CD4-positive, alpha-beta T cell treated with Interleukin-10 for 1 hour (primary cell): ENCODE results near the gene LENG1.
"Not testable (repeated sequence)": the region's sequence is repeated elsewhere in the genome, so short reads cannot be mapped to it uniquely, and the experiment has no call there.

Source experiments
- DNase-seq: peaks from one replicate; pipeline ENCODE4 v3.0.0-alpha.2; 2020

The LENG1 gene

DNA sequence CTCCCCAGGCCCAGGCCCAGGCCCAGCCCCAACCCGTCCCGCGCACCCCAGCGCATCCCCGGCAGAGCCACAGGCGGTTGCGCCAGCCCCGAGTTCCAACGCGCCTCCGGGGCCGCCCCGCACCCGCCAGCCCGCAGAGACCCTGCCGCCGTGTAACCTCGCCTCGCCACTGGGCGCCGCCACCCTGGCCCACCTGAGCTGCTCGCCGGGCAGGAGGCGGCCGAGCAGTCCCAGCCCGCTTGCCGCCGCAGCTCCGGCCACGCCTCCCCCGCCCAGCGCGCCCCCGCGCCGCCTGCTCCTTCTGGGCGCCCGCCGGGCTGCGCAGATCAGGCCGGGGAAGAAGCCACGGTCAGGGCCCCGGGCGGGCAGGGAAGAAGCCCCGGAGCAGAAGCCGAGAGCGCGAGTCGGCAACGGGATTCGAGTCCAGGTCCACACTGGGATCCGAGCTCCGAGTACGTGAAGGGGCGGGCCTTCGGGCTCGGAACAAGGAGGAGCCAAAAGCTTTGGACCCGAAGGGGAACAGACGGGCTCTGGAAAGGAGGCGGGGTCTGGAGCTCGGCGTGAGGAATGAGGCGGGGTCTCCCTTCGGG lies 29.7 kb upstream of the LENG1 start, which contains the start of gene MBOAT7:
Gene MBOAT7, minus strand, starts transcription at position 436 of the 590 bp plus-strand sequence. CDS start 1,072 bp downstream, outside the sequence.
- DNase-seq: no peak

- DNase-seq: peak; percentile 65
Measured at GRCh38 chr19:54188215-54188871, 28.8 kb upstream of the LENG1 start.

DNA sequence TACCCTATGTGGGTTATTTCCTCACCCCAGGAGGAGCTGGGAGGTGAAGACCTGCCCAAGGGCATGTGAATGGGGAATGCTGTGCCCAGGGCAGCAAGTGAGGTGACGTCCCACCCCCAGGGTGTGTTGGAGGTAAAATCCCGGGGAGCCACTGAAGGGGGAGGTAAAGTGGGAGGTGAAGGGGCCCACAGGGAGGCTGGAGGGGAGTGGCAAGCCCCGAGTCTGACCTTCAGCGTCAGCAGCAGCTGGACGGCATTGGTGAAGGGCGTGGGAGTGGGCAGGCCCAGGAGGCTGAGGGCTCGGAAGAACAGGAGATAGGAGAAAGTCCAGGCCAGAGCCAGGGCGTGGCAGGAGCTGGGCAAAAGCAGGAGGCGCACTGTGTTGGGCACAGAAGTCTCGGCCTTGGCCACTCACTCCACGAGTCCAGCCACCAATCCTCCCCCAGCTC lies 27.4 kb upstream of the LENG1 start:
- no peak for DNase-seq

- no peak for DNase-seq
Measured at GRCh38 chr19:54186351-54186750, 26.8 kb upstream of the LENG1 start.

DNA sequence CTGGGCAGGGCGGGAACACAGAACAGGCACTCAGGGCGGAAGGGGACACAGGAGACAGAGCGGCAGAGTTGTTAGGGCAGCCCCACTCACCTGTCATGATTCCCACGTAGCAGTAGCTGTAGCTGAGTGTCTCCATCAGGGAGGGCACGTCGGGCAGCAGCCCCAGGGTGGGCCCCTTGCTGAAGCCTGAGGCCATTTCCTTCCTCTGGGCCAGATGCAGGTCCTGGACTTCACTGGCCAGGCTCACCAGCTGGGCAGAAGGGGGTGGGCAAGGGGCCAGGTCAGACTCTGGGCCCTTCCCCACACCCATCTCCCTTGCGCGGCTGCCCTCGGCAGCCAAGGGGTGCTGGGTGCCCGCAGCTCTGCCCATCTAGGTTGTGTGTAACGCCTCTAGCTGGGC lies 23.9 kb upstream of the LENG1 start:
- DNase-seq: no peak

DNA sequence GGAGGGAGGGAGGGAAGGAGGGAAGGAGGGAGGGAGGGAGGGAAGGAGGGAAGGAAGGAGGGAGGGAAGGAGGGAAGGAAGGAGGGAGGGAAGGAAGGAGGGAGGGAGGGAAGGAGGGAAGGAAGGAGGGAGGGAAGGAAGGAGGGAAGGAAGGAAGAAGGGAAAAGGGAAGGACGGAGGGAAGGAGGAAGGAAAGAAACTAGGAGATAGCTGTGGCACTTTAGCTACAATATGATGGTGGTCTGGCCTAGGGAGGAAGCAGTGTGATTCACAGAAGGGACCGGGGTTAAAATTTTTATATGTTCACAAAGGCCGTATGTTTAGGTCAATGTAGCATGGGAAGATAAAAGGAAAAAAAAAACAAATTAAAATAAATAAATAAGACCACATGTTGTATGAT lies 22.4 kb upstream of the LENG1 start:
- not testable (repeated sequence) for DNase-seq

DNA sequence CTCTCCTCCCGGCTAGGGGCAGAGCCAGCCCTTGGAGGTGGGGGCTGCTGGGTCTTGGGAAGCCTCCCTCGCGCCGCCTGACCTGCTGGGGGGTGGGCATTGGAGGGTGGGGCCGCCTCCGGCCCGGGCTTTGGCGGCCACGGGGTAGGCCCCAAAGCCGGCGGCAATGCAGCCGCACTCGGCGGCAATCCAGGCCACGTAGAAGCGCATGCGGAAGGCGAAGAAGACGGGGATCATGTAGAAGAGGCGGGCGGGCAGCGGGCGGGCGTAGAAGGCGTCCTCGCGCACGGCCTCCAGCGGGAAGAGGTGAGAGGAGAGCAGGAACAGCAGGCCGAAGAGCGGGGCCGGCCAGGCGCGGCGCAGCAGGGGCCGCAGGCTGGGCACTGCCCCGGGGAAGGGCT lies 21.2 kb upstream of the LENG1 start:
- DNase-seq: no peak

DNA sequence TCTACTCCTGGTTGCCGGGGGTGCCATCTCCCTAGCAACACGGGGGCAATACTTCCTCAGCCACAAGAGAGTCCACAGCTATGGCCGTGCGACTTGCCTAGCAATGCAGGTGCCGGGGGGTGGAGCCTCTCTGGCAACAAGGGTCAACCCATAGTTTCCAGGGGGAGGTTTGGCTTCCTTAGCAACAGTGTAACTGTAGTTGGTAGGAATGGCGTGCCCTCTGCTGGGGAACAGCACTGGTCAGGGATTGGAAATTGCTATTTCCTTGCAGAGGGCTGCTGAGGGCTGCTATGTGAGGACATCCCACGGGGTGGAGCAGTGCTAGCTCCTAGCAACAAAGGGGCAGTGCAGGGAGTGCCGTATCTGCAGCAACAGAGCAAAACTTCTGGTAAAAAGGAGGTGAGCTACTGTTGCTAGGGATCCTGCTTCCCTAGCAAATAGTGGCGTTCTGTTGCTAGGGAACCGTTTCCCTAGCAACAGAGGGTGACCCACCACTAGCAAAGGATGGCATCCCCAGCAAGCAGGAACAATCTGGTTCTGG lies 20.5 kb upstream of the LENG1 start:
- no peak for DNase-seq

GRCh38 chr19:54179262-54179852 lies 19.8 kb upstream of the LENG1 start:
- DNase-seq: no peak

GRCh38 chr19:54178581-54179261 lies 19.2 kb upstream of the LENG1 start:
- peak; percentile 56 for DNase-seq

- DNase-seq: no peak
Measured at GRCh38 chr19:54173951-54174834, 14.7 kb upstream of the LENG1 start.

DNA sequence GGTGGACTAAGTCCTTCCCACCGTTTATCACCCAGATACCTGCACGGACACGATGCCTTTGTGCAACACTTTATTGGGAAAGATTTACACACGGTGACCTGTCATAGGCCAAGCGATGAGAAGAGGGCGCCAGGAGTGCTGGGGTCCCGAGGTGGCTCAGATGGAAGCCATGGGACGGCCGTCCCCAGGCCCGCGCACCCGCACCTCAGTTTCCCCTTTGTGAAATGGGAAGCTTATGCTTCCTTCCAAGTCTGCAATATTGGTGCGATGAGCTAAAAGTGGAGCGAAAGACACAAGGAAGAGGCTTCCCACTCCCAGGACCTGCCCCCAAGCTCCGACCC lies 13.8 kb upstream of the LENG1 start:
- DNase-seq: no peak

DNA sequence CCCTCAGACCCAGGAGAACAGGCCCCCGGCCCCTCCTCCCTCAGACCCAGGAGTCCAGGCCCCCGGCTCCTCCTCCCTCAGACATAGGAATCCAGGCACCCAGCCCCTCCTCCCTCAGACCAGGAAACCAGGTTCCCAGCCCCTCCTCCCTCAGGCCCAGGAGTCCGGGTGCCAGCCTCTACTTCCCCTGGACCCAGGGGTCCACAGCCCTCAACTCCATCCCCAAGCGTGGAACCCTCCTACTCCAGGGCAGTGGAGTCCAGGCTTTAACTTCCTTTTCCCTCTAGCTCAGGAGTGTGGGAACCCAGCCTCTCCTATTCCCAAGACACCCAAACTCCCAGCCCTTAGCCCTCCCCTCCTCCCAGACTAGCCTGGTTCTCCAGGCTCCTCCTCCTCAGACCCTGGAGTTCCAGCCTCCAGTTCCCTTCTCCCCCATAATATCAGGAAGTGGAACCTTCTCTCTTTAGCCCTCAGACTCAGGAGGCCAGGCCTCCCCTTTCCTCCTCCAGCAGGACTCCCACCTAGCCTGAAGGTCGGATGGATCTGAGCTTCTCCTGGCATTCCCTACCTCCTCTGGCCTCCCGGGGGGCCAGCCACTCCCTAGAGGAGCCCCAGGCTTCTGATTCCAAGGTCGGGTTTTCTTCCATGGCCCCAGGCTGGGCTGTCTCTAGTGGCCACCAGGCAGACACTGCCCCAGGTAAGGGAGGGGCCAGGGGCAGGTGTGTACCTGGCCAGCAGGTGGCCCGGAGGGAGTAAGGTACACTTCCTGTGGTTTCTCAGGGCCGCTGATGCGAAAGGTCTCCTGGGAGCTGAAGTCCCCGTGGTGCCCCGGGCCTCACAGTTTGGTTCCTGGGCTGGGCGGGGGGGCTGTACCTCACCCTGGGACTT lies 13.2 kb upstream of the LENG1 start, which contains the start of gene TMC4:
Gene TMC4, minus strand, starts transcription at position 690 of the 888 bp plus-strand sequence. Its CDS starts 43 bp downstream, at position 647.
- peak; percentile 20 for DNase-seq

DNA sequence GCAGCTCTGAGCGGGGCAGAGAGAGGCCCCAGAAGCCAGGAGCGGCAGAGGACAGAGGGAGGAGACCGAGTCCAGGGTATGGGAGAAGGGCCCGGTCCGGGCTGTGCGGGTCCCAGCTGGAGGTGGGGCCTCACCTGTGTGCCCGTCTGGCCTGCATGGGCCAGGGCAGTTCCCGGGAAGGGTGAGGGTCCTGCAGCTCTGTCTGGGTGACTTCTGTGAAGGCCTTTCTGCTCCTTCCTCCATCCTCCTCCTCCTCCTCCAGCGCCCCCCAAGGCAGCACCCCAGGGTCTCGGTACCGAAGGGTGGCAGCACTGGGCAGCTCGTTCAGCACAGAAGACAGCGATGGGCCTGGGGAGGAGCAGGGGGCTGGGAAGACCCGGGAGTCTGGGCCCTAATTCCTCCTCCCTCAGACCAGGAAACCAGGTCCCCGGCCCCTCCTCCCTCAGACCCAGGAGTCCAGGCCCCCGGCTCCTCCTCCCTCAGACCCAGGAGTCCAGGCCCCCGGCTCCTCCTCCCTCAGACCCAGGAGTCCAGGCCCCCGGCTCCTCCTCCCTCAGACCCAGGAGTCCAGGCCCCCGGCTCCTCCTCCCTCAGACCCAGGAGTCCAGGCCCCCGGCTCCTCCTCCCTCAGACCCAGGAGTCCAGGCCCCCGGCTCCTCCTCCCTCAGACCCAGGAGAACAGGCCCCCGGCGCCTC lies 12.4 kb upstream of the LENG1 start:
- not testable (repeated sequence) for DNase-seq

DNA sequence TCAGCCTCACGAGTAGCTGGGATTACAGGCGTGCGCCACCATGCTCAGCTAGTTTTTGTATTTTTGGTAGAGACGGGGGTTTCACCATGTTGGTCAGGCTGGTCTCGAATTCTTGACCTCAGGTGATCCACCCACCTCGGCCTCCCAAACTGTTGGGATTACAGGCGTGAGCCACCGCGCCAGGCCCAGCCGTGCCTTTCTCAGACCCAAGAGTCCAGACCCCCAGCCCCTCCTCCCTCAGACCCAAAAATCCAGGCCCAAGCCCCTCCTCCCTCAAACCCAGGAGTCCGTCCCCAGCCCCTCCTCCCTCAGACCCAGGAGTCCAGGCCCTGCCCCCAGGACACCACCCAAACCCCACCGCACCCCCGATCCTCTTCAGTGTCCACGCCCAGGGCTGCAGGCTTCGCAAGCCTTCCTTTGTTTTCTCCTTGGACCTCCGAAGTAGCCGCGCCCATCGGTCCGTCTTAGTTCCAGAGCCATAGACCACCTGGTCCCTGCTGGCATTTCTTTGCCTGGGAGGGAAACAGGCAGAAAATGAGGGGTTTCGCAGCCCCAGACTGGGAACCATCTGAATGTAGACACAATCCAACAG lies 9.7 kb upstream of the LENG1 start:
- no peak for DNase-seq

GRCh38 chr19:54168174-54168917 lies 8.8 kb upstream of the LENG1 start:
- DNase-seq: peak; percentile 88

DNA sequence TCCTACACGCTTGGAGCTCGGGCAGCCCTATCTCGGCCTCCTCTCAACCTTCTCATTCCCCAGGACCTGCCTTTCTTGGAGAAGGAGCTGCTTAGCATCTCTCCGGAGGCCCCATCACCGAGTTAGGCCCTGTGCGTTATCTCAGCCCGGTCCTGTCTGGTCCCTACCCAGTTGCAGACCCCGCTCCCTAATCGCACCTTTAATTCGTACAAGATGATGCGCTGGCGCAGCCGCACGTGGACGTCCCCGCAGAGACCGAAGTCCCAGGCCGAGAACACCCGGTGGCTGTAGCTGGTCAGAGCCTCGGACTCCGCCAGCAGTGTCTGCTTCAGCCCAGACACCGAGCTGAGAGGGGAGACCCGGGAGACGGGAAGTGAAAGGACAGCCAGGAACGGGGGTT lies 5.7 kb upstream of the LENG1 start:
- DNase-seq: no peak

GRCh38 chr19:54164369-54165068 lies 5.0 kb upstream of the LENG1 start:
- DNase-seq: peak; percentile 80

DNA sequence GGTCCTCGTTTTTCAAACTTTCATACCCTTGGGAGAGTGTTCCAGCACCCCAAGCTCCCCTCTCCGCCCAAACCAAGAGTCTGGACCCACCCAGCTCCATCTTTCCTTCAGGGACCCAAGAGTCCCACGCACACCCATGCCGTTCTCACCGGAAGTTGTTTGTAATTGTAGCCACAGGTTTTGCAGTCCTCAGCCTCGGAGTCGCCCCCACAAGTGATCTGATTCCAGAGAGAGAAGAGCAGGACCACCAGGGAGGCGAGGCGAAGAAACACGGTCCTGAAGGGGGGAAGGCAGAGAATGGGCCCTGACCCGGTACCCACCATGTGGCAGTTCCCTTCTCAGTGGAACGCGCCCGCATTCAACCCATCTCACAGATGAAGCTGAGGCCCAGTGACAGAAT lies 3.4 kb upstream of the LENG1 start:
- no peak for DNase-seq
